Astrocyte of the spinal cord (primary cell): ENCODE measurements around the gene PELI2.

ENCODE experiments used
- DNase-seq: peaks from one replicate; pipeline ENCODE4 v3.0.0; 2011; ENCODE audit warnings: low read depth, low spot score
- H3K4me3 ChIP-seq: 2 replicates; pipeline ENCODE4 v1.5.1; 2011; ENCODE audit warnings: low read depth, mild to moderate bottlenecking, low read length, moderate library complexity
- CTCF ChIP-seq: IDR thresholded peaks from 2 replicates; pipeline ENCODE4 v1.5.1; 2012; ENCODE audit warnings: low read depth, mild to moderate bottlenecking, low read length, inconsistent platforms
- in situ Hi-C: cut with HindIII; loops from 2 replicates; pipeline ENCODE4 v1.10.0; 2017; ENCODE audit warnings: low sequenced_read_pairs

PELI2 gene

DNA sequence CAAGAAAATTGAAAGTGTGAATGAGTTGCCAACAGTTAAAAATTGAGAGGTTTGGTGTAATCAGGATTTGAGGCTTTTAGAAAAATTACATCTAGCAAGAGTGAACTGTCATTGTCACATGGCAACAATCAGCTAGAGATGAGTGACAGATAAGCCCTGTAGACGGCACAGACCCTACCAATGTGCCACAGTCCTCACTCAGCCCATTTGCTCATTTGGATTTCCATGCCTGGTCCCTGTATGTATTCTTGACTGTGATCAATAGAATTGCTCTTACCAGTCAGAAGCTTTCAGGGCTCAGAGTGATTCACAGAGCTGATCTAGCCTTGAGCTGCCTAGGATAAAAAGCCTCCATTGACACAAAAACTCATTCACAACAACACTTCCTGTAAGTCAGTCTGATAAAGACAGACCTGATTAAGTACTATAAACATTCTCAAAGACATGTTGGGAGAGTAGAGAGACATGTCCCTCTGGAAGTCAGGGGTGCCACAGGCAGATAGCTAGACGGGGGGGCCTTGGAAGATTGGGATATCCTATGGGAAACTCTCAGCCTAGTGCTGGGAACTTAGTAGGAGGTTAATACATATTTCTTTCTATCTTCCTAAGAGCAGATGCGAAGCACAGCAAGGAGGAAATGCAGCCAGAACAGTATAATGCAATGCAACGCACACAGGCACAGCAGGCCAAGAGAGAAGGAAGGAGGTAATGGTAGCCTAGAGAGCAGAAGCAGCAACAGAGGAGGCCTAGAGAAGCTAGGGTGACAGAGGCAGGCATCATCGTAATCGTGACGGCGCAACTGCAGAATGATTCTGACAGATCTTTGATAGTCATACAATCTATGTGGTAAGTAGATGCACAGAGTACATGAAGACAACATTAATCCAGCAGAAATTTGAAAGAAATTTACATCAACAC lies 2.0 kb upstream of the PELI2 start:
- in situ Hi-C loops = no loop called here
- TF ChIP-seq CTCF = no peak
- no peak overlapping the region for H3K4me3 ChIP-seq
- no peak for DNase-seq

DNA sequence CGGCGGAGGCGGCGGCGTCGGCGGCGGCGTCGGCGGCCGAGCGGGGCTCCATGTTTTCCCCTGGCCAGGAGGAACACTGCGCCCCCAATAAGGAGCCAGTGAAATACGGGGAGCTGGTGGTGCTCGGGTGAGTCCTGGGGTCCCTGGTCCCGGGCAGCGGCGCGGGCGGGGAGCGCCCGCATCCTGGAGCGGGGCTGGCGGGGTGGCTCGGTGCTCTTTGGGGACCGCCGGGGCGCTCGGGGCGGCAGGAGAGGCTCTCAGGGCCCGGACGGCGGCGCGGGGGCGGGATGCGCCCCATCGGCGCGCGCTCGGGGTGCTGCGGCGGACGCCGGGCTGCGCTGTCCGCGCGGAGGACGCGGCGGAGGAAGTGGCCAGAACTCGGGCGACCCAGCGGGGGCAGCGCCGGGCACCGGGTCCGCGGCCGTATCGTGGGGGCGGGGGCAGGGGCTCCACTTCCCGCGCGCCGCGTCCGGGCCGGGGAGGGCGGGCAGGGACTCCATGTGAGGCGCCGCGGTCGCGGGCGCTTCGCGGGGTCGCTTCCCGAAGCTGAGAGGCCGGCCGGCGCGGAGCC lies 485 bp downstream of the PELI2 start:
- H3K4me3 ChIP-seq = peak overlapping the region; percentile 55
- in situ Hi-C loops = no loop called here
- no peak for TF ChIP-seq CTCF
- no peak for DNase-seq

- DNase-seq = peak; percentile 38
- H3K4me3 ChIP-seq = peak overlapping the region; percentile 55
- in situ Hi-C loops = no loop called here
- no peak for TF ChIP-seq CTCF
Measured at GRCh38 chr14:56119201-56119981, 1.2 kb downstream of the PELI2 start.

- TF ChIP-seq CTCF = no peak
- H3K4me3 ChIP-seq = peak overlapping the region; percentile 55
- in situ Hi-C loops = no loop called here
- peak; percentile 57 for DNase-seq
Measured at GRCh38 chr14:56120091-56120691, 2.0 kb downstream of the PELI2 start.

GRCh38 chr14:56121816-56122215 lies 3.6 kb downstream of the PELI2 start:
- no peak for DNase-seq
- H3K4me3 ChIP-seq = no peak overlapping the region
- no peak for TF ChIP-seq CTCF
- in situ Hi-C loops = no loop called here

- no peak overlapping the region for H3K4me3 ChIP-seq
- no peak for TF ChIP-seq CTCF
- in situ Hi-C loops = no loop called here
- no peak for DNase-seq
Measured at GRCh38 chr14:56122301-56122700, 4.1 kb downstream of the PELI2 start.
